HG03354 (cell line): Measurements from ENCODE around the gene KANK2.
"Not testable (repeated sequence)": the region's sequence is repeated elsewhere in the genome, so short reads cannot be mapped to it uniquely, and the experiment has no call there.

Experiments
- ATAC-seq: cut with Tn5 transposase; IDR thresholded peaks from one replicate; pipeline ENCODE4 v1.9.1; 2021; ENCODE audit warnings: mild to moderate bottlenecking; ENCODE audit not compliant: unreplicated experiment, poor library complexity, severe bottlenecking

Gene KANK2

DNA sequence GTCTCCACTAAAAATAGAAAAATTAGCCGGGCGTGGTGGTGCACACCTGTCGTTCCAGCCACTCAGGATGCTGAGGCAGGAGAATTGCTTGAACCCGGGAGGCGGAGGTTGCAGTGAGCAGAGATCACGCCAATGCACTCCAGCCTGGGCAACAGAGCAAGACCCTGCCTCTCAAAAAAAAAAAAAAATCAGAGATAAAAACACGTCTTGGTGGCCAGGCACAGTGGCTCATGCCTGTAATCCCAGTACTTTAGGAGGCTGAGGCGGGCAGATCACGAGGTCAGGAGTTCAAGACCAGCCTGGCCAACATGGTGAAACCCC, 18.2 kb downstream of the KANK2 start:
- not testable (repeated sequence) for ATAC-seq

DNA sequence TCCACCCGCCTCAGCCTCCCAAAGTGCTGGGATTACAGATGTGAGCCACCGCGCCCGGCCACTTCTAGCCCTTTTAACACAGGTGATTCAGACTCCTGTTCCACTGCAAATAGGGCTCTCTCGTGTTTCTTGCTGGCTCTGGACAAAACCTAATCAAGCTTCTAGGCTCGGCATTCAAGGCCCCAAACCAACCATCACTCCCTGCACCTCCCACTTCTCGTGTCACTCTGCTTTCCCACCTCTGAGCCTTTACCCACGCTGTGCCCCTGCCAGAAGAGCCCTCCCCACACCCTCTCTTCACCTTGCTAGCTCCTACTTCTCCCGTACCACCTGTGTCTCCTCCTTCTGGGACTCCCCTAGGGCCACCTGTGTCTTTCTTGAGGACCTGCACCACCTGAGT, 19.8 kb downstream of the KANK2 start:
- no peak for ATAC-seq

DNA sequence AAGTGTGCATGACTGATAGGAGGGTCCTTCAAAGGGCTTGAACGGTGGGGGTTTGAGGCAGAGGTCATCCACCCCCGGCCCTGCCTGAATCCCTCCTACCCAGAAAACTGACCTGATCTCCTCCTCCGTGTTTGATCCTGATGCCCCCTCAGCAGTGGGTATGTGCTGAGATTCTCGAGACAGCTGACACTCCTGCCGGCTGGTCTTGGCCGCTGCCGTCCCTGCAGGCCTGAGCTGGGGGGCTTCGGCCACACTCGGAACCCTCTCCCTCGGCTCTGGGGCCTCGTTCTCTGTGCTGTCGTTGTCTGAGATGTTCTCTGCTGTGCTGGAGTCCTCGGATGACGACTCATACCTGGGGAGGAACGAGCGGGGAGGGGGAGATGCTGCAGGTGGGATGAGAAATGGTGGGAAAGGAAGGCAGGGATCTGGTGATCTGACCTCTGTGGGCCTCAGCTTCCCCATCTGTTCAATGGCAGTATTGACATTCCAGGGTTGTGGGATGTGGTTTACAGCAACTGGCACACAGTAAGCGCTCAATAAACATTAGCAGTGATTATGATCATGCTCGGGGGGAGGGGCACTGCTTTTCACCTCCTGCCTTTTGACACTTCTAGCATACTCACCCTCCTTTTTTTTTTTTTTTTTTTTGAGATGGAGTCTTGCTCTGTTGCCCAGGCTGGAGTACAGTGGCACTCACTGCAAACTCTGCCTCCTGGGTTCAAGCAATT, 20.7 kb downstream of the KANK2 start:
- ATAC-seq = no peak

- ATAC-seq = no peak
Measured at GRCh38 chr19:11175920-11176319, 21.4 kb downstream of the KANK2 start.

- ATAC-seq = no peak
Measured at GRCh38 chr19:11174336-11174735, 23.0 kb downstream of the KANK2 start.

GRCh38 chr19:11173516-11174155, 23.7 kb downstream of the KANK2 start:
- ATAC-seq = no peak

GRCh38 chr19:11172576-11172975, 24.8 kb downstream of the KANK2 start:
- ATAC-seq = no peak

DNA sequence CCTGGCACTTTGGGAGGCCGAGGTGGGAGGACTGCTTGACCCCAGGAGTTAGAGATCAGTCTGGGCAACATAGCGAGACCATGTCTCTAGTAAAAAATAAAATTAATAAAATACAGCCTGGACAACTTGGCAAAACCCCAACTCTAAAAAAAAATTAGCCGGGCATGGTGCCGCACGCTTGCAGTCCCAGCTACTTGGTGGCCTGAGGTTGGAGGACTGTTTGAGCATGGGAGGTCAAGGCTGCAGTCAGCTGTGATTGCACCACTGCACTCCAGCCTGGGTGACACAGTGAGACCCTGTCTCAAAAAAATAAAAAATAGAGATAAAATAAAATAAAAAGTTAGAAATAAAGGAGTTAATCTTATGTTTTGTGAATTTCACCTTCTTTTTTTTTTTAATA, 26.2 kb downstream of the KANK2 start:
- ATAC-seq = no peak

DNA sequence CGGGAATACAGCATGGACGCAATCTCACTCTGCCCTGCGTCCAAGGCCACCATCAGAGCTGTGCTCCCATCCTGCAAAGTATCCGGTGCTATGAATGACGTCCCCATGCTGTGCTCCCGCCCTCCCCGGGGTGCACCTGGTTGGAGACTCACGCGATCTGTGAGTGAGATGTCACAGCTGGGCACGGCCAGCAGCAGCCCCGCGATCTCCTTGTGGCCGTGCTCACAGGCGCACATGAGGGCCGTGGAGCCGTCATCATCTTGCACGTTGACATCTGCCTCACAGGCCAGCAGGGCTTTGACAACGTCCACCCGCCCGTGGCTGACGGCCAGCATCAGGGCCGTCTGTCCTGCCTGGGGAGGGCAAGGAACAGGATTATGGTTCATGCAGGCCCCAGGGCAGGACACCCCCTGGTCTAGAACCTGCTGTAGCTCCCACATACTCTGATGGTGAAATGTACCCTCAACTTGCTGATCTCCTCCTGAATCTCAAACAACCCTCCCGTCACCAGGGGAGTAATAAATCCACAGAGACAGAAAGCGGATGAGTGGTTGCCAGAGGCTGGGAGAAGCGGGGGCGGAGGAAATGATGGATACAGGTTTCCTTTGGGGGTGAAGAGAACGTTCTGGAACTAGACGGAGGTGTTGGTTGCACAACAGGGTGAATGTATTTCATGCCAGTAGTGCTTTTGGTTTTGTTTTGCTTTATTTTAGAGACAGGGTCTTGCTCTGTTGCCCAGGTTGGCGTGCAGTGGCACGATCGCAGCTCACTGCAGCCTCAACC, 27.3 kb downstream of the KANK2 start:
- ATAC-seq = no peak

GRCh38 chr19:11168568-11168967, 28.8 kb downstream of the KANK2 start:
- no peak for ATAC-seq

DNA sequence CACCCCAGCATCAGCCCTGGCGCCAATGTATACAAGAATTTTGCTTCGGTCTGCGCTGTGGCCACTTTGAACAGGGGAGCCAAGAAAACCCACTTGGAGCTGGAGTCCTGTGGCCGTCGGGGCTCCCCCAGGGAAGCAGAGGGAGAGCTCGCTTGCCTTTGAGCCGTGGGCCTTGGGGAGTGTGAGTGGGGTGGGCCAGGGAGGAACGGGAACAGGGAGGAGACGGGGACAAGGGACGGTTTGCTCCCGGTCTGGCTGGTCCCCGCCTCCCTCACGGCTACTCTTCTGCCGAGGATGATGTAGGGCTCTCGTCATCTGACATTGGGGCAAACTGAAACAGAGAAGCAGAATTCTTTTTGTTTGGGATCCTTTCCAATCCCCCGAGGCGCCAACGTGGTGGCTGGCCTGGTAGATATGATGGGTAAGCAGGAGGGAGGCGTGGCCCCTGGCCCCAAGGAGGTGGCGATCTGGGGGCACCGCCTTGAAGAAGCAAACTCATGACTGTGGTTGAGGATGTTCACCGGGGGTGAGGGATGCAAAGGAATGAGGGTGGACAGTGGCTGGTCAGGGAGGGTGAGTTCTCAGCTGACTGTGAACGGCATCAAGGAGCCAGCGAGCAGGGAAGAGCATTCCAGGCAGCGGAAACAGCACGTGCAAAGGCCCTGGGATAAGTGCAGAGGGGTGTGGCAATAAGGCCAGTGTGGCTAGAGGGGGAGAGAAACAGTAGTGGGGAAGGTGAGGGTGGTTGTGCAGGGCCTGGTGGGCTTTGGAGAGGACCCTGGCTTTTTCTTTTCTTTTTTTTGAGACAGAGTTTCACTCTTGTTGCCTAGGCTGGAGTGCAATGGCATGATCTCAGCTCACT, 30.8 kb downstream of the KANK2 start:
- no peak for ATAC-seq

DNA sequence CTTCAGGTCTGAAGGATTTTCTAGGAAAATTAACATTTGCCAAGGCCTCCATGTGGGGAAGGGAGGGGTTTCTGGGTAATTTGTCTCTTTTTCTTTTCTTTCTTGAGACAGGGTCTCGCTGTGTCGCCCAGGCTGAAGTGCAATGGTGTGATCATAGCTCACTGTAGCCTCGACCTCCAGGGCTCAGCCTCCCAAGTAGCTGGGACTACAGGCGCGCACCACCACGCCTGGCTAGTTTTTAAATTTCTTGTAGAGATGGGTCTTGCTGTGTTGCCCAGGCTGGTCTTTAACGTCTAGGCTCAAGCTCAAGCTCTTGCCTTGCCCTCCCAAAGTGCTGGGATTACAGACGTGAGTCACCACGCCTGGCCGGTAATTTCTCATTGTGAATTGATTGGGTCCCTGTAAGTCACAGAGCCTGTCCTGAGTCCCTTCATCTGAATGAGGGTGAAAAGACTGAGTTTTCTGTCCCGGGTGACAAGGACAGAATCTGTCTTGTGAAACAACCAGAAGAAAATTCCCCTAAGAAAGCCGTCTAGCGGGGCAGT, 31.8 kb downstream of the KANK2 start:
- ATAC-seq = no peak

DNA sequence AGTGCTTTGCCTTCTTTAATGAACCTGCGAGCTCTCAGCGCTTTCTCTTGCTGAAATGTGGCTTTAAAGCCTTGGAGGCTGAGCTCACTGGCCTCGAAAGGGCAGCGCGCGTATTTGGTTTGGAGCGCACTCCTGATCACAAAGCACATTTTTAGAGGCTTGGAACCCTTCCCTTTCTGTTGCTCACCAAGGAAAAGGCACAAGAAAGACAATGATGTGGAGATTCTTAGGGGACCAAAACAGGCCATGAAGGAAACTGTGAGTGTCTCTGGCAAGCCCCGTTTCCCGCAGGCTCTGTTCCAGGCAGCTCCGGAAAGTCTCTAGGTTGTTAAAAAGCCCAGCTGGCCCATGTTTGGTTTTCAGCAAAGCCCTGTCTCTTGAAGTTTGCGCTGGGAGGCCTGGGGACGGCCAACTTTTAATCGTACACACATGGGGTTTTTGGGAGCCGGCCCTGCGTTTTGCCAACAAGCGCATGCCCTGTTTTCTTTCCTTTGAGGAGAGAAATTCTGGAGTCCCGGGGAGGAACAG, 32.4 kb downstream of the KANK2 start:
- no peak for ATAC-seq

- ATAC-seq = no peak
Measured at GRCh38 chr19:11164296-11164695, 33.0 kb downstream of the KANK2 start.

DNA sequence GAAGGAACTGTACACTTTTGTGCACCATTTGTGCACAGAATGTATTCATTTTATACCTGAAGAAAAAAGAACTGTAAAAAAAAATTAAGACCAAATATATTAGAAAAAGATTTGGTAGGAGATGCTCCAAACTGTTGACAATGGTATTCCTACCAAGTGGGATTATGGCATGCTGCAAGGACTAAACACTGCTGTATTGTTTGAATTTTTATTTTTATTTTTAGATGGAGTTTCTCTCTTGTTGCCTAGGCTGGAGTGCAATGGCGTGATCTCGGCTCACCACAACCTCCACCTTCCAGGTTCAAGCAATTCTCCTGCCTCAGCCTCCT, 36.9 kb downstream of the KANK2 start:
- not testable (repeated sequence) for ATAC-seq

GRCh38 chr19:11159598-11160439, 37.5 kb downstream of the KANK2 start:
- ATAC-seq = no peak

DNA sequence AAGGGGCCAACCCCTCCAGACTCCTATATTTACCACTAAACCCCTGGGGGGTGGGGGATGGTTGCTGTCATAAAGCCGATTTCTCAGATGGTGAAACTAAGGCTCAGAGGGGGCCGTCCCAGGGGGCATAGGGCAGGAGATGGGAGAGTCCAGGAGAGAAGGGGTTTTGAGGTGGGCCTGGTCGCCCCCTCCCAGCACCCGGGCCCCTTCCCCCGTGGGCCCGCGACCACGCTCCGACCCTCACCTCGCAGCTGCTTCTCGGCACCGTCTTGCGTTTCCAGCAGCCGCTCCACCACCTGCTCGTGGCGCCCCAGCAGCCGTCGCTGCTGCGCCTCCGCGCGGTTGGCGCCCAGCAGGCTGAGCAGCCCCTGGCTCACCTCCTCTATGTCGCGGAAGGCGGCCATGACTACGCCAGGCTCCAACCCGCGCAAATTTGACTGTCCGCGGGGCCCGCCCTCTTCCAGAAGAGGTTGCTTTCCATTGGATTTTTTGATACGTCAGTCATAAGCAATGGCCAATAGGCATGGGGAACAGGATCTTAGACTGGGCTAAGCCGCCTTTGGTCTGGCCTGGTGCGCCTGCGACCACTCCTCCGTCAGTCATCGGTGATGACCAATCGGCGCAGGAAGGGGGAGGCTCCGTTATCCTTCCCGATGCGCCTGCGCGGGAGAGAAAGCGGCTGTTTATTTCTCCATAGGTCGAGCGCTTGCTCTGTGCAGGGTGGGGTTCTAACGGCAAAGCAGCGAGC, 41.8 kb downstream of the KANK2 start, which contains the start of gene SPC24:
Gene SPC24 (minus strand): TSS at position 410 of the 748 bp plus-strand sequence. CDS start 6 bp downstream, at position 404.
- ATAC-seq = peak; percentile 97

DNA sequence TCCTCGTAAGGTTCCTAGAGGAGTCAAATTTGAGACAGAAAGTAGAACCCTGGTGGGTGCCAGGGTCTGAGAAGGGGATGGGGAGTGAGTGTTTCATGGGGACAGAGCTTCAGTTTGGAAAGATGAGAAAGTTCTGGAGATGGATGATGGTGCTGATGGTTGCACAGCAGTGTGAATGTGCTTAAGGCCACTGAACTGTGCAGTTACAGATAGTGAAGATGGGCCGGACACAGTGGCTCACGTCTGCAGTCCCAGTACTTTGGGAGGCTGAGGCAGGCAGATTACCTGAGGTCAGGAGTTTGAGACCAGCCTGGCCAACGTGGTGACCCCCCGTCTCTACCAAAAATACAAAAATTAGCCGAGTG, 42.7 kb downstream of the KANK2 start:
- ATAC-seq = no peak
